ENCODE data around the gene RASGRF2.

- TF ChIP-seq POLR2A (IDR thresholded peaks at IDR 0.05) = no peak
- no peak for TF ChIP-seq CTCF (IDR thresholded peaks at IDR 0.05 in 8 of 11, conservative IDR thresholded peaks at IDR 0.05 in 3 of 11)
- no peak for TF ChIP-seq POLR2AphosphoS5 (IDR thresholded peaks at IDR 0.05)
Observed at GRCh38 chr5:81068635-81069034, 108.5 kb downstream of the RASGRF2 start.

Data from spleen (tissue), 7 donors.